GM23248 (cell line): Measurements from ENCODE around the gene AIFM1.

ENCODE experiments used
- EZH2 ChIP-seq: fragments of 200-600 bp; sonication (generic); IDR thresholded peaks from 2 replicates; pipeline ENCODE4 v1.6.1; 2018; ENCODE audit warnings: antibody characterized with exemption, mild to moderate bottlenecking; ENCODE audit not compliant: insufficient read depth, poor library complexity, severe bottlenecking
- EZH2phosphoT487 ChIP-seq: fragments of 200-600 bp; sonication (generic); IDR thresholded peaks from 2 replicates; pipeline ENCODE4 v1.6.1; 2018; ENCODE audit warnings: antibody characterized with exemption, moderate library complexity, mild to moderate bottlenecking, low read depth; ENCODE audit not compliant: insufficient read depth

DNA sequence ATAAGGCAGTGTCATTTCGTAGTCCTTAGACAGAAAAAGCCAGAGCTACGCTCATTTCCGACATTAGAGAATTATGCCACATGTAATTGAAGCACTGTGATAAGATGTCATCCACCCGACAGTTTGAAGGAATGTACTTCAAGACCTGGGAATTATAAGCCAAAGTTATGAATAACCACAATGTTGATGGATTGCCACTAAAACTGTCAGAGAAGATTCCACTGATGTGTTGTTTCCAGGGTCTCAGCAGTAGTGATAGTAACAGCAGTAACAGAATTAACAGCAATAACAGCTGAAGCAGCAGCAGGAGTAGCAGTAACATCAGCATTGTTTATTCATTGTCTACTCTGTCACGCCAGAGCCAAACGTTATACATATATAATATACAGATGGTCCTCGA lies 30.8 kb upstream of the AIFM1 start:
- no peak for TF ChIP-seq EZH2
- no peak for TF ChIP-seq EZH2phosphoT487
